ENCODE results near the gene IGDCC3.

Gene IGDCC3

GRCh38 chr15:65377976-65378366, at the start of gene IGDCC3:
Gene IGDCC3, minus strand, starts transcription at chr15:65378002. Its CDS starts 214 bp downstream, at chr15:65377788.
- DNase-seq = no peak

- no peak for DNase-seq
Measured at GRCh38 chr15:65426216-65426853, 48.5 kb upstream of the IGDCC3 start.

- no peak for DNase-seq
Measured at GRCh38 chr15:65424683-65425082, 46.9 kb upstream of the IGDCC3 start.

- DNase-seq = no peak
Measured at GRCh38 chr15:65423976-65424679, 46.3 kb upstream of the IGDCC3 start.

GRCh38 chr15:65423150-65423975, 45.6 kb upstream of the IGDCC3 start:
- no peak for DNase-seq

- DNase-seq = no peak
Measured at GRCh38 chr15:65421360-65422215, 43.8 kb upstream of the IGDCC3 start.

GRCh38 chr15:65420975-65421359, 43.2 kb upstream of the IGDCC3 start:
- DNase-seq = no peak

GRCh38 chr15:65418596-65418995, 40.8 kb upstream of the IGDCC3 start:
- no peak for DNase-seq

GRCh38 chr15:65416845-65417416, 39.1 kb upstream of the IGDCC3 start:
- no peak for DNase-seq

GRCh38 chr15:65414841-65415621, 37.2 kb upstream of the IGDCC3 start:
- DNase-seq = no peak

- no peak for DNase-seq
Measured at GRCh38 chr15:65413760-65414144, 36.0 kb upstream of the IGDCC3 start.

- DNase-seq = no peak
Measured at GRCh38 chr15:65413051-65413759, 35.4 kb upstream of the IGDCC3 start.

- DNase-seq = no peak
Measured at GRCh38 chr15:65412556-65412955, 34.8 kb upstream of the IGDCC3 start.

- no peak for DNase-seq
Measured at GRCh38 chr15:65411465-65412071, 33.8 kb upstream of the IGDCC3 start.

- DNase-seq = no peak
Measured at GRCh38 chr15:65410972-65411371, 33.2 kb upstream of the IGDCC3 start.

- no peak for DNase-seq
Measured at GRCh38 chr15:65410036-65410435, 32.2 kb upstream of the IGDCC3 start.

GRCh38 chr15:65409036-65409631, 31.3 kb upstream of the IGDCC3 start:
- DNase-seq = no peak

- no peak for DNase-seq
Measured at GRCh38 chr15:65408324-65409035, 30.7 kb upstream of the IGDCC3 start.

GRCh38 chr15:65406424-65407000, 28.7 kb upstream of the IGDCC3 start:
- DNase-seq = no peak
